IPS DF 6.9 (cell line): ENCODE results near the gene PTCD2.
"Not testable (repeated sequence)": the region's sequence is repeated elsewhere in the genome, so short reads cannot be mapped to it uniquely, and the experiment has no call there.

Source experiments
- DNase-seq: peaks from one replicate; pipeline ENCODE4 v3.0.0-alpha.2; 2013; ENCODE audit warnings: low read depth, low spot score
- H3K27ac ChIP-seq: one replicate; pipeline ENCODE4 v1.5.1; 2013; ENCODE audit warnings: low read length, control low read depth
- H3K27me3 ChIP-seq: 2 replicates; pipeline ENCODE4 v1.6.1; 2013; ENCODE audit warnings: mild to moderate bottlenecking, low read length; ENCODE audit not compliant: control insufficient read depth, insufficient read depth
- H3K36me3 ChIP-seq: 2 replicates; pipeline ENCODE4 v1.6.1; 2013; ENCODE audit warnings: low read length; ENCODE audit not compliant: control insufficient read depth, insufficient read depth
- H3K4me1 ChIP-seq: 2 replicates; pipeline ENCODE4 v1.6.1; 2013; ENCODE audit warnings: low read length; ENCODE audit not compliant: control insufficient read depth, insufficient read depth
- H3K4me3 ChIP-seq: 2 replicates; pipeline ENCODE4 v1.5.1; 2013; ENCODE audit warnings: mild to moderate bottlenecking, low read length
- H3K9me3 ChIP-seq: 2 replicates; pipeline ENCODE4 v1.6.1; 2013; ENCODE audit warnings: low read length, inconsistent platforms; ENCODE audit not compliant: control insufficient read depth, insufficient read depth
- WGBS: extraction: QIAGEN DNeasy Blood & Tissue Kit; methylation state at CpG from one replicate; pipeline ENCODE4 v1.1.7; 2013; ENCODE audit warnings: mixed read lengths, missing lambda C conversion rate; ENCODE audit not compliant: insufficient read length, insufficient coverage; 5-methylcytosine and 5-hydroxymethylcytosine counted together

Gene PTCD2

DNA sequence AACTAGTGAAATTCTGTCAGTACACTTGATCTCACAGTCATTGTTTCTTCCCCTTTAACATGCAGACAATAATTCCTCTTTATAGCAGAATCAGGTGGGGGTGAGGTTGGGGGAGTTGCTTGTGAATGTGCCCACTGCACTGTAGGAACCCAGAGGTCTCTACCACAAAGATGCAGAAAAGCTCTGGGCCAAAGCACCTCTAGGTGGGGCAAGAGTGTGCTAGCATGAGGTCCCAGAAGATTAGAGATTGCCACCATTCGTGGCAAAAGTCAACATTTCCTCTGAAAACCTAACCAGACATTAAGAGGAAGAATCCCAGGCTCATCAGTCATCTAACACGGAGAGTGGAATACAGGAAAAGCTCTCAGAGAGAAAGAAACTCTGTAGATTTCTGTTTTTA is 74.5 kb downstream of the PTCD2 start:
- no peaks in the 10 kb centered on the region for H3K36me3 ChIP-seq
- no CpG with 5 or more reads among the region's 2 CpGs for WGBS
- H3K9me3 ChIP-seq: no peaks in the 10 kb centered on the region
- H3K27ac ChIP-seq: no peak overlapping the region
- H3K4me1 ChIP-seq: no peaks in the 10 kb centered on the region; the same call in 1 of the 2 replicates
- no peak for DNase-seq
- no peaks in the 10 kb centered on the region for H3K27me3 ChIP-seq
- no peak overlapping the region for H3K4me3 ChIP-seq

DNA sequence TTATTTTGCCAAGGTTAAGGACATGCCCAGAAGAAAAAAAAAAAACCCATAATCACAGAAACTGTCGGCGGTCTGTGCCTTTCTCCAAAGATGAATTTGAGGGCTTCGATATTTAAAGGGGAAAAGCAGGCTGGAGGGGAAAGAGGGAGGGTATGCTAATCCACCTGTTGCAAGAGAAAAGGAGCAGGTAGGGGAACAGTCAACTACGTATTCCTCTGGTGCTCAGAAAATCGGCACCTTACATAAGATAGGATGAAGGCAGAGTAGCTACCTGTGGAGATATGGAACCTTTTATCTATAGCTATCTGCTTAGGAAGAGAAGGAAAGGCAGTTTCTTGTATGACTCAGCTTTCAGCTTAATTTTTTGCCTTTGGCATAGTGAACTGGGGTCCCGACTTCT is 77.7 kb downstream of the PTCD2 start:
- Histone ChIP-seq H3K27ac (no peak overlapping the region), H3K27me3 (no peaks in the 10 kb centered on the region), H3K9me3 (no peaks in the 10 kb centered on the region), H3K4me1 (no peaks in the 10 kb centered on the region; the same call in 1 of the 2 replicates), H3K4me3 (no peak overlapping the region), H3K36me3 (no peaks in the 10 kb centered on the region)
- WGBS: no CpG with 5 or more reads among the region's 6 CpGs
- DNase-seq: no peak

DNA sequence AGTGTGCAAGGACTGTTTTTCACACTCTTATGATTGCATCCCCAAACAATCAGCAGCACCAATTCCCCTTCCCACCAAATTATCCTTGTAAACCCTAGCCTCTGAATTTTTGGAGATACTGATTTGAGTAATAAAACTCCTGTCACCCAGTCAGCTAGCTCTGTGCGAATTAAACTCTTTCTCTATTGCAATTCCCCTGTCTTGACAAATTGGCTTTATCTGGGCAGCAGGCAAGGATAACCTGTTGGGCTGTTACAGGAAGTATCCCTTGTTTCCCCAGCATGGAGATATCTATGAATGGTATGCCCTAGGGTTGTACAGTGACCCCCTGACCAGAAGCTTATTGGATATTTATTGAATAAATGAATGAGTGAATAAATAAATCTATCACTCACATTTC is 80.8 kb downstream of the PTCD2 start:
- Histone ChIP-seq H3K27me3 (no peaks in the 10 kb centered on the region), H3K36me3 (no peaks in the 10 kb centered on the region), H3K27ac (no peak overlapping the region), H3K9me3 (no peaks in the 10 kb centered on the region), H3K4me1 (no peaks in the 10 kb centered on the region; the same call in 1 of the 2 replicates), H3K4me3 (no peak overlapping the region)
- DNase-seq: no peak
- no CpG with 5 or more reads among the region's 1 CpG for WGBS

DNA sequence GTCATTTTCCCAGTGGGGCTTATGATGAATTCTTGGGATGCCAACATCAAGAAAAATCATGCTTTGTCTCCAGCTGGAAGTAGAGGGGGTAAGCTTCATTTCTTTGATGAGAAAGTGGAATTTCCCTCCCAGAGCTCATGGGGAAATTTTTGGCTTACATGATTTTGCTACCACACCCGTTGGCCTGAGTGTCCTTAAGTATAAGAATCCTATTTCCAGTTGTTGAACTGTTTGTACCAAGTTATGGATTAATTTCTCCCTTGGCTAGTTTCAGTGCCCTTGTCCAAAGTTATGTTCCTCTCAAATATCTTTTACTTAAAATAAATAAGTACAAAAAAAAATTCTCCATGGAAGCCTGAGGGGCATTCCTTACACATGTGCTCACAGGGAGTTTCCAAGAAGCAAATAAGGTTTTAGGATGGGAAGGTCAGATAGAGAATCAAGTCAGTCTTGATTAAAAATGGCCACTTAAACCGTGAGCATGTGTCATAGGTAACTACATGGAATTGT is 82.3 kb downstream of the PTCD2 start:
- no peak overlapping the region for H3K27ac ChIP-seq
- no peaks in the 10 kb centered on the region for H3K9me3 ChIP-seq
- no peak overlapping the region for H3K4me3 ChIP-seq
- no CpG with 5 or more reads among the region's 2 CpGs for WGBS
- no peaks in the 10 kb centered on the region; the same call in 1 of the 2 replicates for H3K4me1 ChIP-seq
- H3K27me3 ChIP-seq: no peaks in the 10 kb centered on the region
- H3K36me3 ChIP-seq: no peaks in the 10 kb centered on the region
- DNase-seq: no peak

DNA sequence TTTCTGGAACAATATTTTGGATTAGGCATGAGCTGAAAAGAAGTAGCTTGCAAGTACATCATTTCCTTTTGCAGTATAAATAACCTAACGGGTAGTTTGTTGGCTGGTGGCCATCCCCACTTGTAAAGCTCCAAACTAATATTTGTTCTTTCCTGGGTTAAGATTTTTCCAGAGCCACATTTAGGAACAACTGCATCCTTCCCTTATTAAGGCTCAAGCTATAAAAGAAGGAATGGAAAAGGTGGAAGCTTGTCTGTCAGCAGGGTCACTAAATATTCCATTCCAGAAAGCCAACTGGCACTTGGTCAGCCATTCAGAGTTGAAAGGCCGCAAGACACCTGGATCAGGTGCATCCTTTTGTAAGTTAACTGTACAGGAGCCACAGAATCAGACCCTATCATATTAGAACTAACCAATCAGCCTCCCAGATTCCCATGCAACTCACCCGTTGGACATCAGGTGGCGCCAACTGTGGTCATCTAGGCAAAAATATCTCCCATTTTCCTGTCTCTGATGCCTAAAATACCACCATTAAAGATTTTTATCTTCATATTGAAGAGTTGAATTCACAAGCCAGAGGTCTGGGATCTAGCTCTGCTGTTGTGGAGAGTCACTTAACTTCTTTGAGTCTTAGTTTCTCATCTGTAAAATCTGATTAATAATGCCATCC is 82.9 kb downstream of the PTCD2 start:
- Histone ChIP-seq H3K9me3 (no peaks in the 10 kb centered on the region), H3K36me3 (no peaks in the 10 kb centered on the region), H3K4me1 (no peaks in the 10 kb centered on the region; the same call in 1 of the 2 replicates), H3K4me3 (no peak overlapping the region), H3K27me3 (no peaks in the 10 kb centered on the region), H3K27ac (no peak overlapping the region)
- no peak for DNase-seq
- no CpG with 5 or more reads among the region's 4 CpGs for WGBS

DNA sequence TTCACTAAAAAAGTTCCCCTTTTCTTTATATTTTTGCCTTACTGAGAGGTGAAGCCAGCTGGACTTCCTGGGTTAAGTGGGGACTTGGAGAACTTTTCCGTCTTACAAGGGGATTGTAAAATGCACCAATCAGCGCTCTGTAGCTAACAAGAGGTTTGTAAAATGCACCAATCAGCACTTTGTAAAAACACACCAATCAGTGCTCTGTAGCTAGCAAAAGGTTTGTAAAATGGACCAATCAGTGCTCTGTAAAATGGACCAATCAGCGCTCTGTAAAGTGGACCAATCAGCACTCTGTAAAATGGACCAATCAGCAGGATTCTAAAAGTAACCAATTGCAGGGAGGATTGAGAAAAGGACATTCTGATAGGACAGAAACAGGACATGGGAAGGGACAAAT is 84.6 kb downstream of the PTCD2 start:
- H3K36me3 ChIP-seq, H3K4me1 ChIP-seq, H3K27ac ChIP-seq, DNase-seq, H3K4me3 ChIP-seq, H3K9me3 ChIP-seq, H3K27me3 ChIP-seq: not testable (repeated sequence)
- WGBS: no CpG with 5 or more reads among the region's 3 CpGs

DNA sequence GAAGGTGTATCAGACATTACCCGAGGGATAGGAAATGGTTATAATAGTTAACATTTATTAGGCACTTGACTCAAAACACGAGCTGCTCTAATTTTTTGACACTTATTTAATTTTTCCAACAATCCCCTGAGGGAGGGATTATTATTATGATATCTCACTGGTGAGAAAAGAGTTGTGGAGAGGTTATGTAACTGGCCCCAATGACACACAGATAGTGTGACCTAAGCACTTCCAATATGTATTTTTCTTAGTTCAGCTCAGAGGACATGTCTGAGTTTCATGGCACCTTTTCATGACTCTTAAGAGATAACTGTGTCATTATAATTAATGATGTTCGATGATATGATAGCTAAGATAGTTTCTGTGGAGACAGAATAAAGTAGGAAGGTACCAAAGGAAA is 86.9 kb downstream of the PTCD2 start:
- H3K9me3 ChIP-seq: no peaks in the 10 kb centered on the region
- no peak for DNase-seq

DNA sequence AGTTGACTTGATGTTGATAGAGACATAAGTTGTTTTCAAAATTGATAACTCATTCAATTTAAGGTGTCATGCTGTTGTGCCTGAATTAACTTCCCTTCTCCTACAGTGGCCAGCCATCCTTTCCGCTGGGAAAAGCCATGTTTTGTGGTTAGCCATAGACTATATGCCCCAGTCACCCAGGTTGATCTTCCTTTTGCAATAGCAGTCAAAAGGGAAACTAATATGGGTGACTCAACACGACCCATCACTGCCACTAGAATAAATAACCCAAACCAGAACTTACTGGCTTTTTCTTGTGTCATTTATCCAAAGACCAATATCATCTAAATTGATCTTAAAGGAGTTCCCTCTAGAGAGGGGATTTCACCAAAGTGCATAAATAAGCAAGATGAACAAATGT is 87.4 kb downstream of the PTCD2 start:
- Histone ChIP-seq H3K27ac (no peak overlapping the region), H3K9me3 (no peaks in the 10 kb centered on the region), H3K4me1 (no peaks in the 10 kb centered on the region), H3K36me3 (no peaks in the 10 kb centered on the region), H3K4me3 (no peak overlapping the region), H3K27me3 (no peaks in the 10 kb centered on the region)
- DNase-seq: no peak
- no CpG with 5 or more reads among the region's 2 CpGs for WGBS

More for the DNA sequence above, 86.9 kb downstream of the PTCD2 start:
- Histone ChIP-seq H3K4me3 (no peak overlapping the region), H3K27ac (no peak overlapping the region), H3K27me3 (no peaks in the 10 kb centered on the region), H3K36me3 (no peaks in the 10 kb centered on the region), H3K4me1 (no peaks in the 10 kb centered on the region)
- no CpG with 5 or more reads among the region's 3 CpGs for WGBS

DNA sequence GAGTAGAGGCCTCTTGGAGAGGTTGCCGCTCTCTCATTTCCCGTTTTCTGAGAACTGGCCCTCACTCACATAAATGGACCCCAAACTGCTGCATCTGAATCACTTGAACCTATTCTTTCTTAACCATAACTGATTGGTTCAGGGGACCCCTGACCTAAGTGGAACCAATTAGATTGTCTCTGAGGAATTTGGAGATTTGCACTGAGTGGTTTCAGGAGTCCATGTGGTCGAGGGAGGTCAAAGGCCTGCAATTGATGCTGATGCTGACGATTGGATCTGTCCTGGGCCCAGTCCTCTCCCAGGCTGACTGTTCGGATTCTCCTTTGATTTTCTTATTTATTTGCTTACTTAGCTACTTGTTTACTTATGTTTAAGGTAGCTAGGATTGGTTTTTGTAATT is 88.0 kb downstream of the PTCD2 start:
- no peaks in the 10 kb centered on the region for H3K36me3 ChIP-seq
- no peaks in the 10 kb centered on the region for H3K9me3 ChIP-seq
- WGBS: no CpG with 5 or more reads among the region's 5 CpGs
- no peak for DNase-seq
- H3K4me1 ChIP-seq: no peaks in the 10 kb centered on the region
- H3K4me3 ChIP-seq: no peak overlapping the region
- no peaks in the 10 kb centered on the region for H3K27me3 ChIP-seq
- H3K27ac ChIP-seq: no peak overlapping the region

DNA sequence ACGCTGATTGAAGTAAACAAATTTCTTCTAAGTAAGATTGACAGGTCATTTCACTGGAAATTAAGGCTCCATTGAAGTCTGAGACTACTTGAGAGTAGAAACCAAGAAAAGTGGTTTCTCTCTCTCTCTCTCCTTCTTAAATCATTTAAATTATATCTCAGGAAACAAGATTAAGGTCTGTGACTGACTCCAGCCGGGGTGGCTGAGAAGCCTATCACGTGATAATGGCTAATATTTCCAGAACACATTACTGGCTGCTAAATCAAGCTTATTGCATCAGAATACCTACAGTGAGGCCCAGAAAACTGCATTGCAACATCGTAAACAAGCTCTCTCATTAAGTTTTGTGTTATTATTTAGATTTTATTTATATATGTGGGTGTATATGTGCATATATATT is 88.4 kb downstream of the PTCD2 start:
- WGBS: no CpG with 5 or more reads among the region's 4 CpGs
- Histone ChIP-seq H3K27me3 (no peaks in the 10 kb centered on the region), H3K4me1 (no peaks in the 10 kb centered on the region), H3K9me3 (no peaks in the 10 kb centered on the region), H3K4me3 (no peak overlapping the region), H3K36me3 (no peaks in the 10 kb centered on the region), H3K27ac (no peak overlapping the region)
- no peak for DNase-seq

DNA sequence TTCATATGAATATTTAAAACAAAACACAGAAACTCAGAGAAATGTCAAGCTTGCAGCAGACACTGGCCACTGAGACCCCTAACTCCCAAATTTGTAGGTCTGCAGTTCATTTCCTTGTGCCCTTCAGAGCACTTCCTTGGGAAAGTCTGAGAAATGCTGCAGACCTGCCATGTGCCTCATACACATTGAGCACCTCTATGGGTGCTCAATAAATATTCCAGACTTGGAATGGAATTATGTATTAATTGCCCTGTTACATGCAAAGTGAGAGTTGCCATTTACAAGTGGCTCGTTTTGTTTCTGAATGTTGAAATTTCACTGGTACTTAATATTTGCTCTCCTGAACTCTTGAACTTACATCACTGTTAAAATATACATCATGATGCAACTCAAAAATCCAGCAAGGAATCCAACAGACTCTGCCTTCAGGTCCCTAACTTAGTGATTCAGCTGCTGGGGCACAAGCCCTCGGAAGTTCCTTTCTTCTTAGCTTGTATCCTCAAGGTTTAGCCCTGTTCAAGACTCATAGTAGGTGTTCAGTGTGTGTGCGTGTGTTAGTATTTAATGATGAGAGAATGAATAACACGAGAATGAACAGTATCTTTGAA is 90.6 kb downstream of the PTCD2 start:
- DNase-seq: no peak
- WGBS: no CpG with 5 or more reads among the region's 4 CpGs
- Histone ChIP-seq H3K9me3 (no peaks in the 10 kb centered on the region), H3K36me3 (no peaks in the 10 kb centered on the region), H3K4me3 (no peak overlapping the region), H3K27me3 (no peaks in the 10 kb centered on the region), H3K4me1 (no peaks in the 10 kb centered on the region), H3K27ac (no peak overlapping the region)
